SIG-M5 treated with dmso at 0.1 percent for 504 hours (cell line): ENCODE results near the gene SERTAD2.
A peak's percentile ranks its signal among the peaks of the same experiment; 100 is the strongest.

Source experiments
- DNase-seq: peaks from one replicate; lab custom pipeline; 2025; ENCODE audit not compliant: unreplicated experiment; lab: John Stamatoyannopoulos, UW

The SERTAD2 gene

GRCh38 chr2:64586883-64587481, 66.7 kb downstream of the SERTAD2 start:
- DNase-seq = peak; percentile 70

- DNase-seq = no peak
Observed at GRCh38 chr2:64586054-64586453, 67.7 kb downstream of the SERTAD2 start.

GRCh38 chr2:64582774-64583340, 70.9 kb downstream of the SERTAD2 start:
- DNase-seq = no peak

GRCh38 chr2:64581777-64582539, 71.8 kb downstream of the SERTAD2 start:
- DNase-seq = no peak
